ENCODE data around the gene TTLL13. TPM values are rescaled to one million over a fixed set of nuclear protein-coding genes. Genes with fewer than 3 reads are reported as not detected.
A peak's percentile ranks its signal among the peaks of the same experiment; 100 is the strongest.
"Not testable (repeated sequence)": the region's sequence is repeated elsewhere in the genome, so short reads cannot be mapped to it uniquely, and the experiment has no call there.

Gene TTLL13
- total RNA-seq, 1 donor from 2014 or later, result under 0.01 TPM

DNA sequence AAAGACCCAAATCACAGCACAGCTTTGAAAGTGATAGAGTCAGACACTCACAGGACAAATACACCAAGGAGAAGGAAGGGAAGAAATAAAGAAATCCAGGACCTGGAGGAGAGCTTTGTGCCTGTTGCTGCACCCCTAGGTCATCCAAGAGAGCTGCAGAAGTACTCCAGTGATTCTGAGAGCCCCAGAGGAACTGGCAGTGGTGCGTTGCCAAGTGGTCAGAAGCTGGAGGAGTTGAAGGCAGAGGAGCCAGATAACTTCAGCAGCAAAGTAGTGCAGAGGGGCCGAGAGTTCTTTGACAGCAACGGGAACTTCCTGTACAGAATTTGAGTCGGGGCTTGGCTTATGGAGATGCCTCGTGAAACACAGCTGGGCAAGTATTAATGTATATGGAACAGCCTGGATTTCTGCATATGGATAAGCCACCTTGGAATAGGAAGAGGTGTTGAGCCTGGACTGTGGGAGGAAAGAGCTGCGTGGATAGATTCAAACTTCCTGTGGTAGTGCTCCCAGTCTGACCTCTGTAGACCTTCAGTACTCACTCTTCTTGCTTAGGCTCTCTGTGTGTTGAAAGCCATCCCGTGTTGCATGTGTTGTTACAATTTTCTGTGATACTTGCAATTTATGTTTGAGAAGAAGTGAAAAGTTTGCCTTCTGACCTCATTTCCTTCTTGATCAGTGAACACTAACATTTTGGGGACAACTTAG lies 22.3 kb downstream of the TTLL13 start:
- DNase-seq (ENCODE audit: low spot score in 2 of 2) (no peak), FAIRE-seq (no peak)

DNA sequence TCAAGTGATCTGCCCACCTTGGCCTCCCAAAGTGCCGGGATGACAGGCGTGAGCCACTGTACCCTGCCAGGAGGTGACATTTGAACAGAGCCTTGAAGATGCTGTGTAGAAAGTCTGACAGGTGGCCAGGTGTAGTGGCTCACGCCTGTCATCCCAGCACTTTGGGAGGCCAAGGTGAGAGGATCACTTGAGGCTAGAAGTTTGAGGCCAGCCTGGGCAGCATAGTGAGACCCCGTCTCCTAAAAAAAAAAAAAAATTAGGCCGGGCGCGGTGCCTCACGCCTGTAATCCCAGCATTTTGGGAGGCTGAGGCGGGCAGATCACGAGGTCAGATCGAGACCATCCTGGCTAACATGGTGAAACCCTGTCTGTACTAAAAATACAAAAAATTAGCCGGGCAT lies 29.1 kb downstream of the TTLL13 start:
- not testable (repeated sequence) for FAIRE-seq; DNase-seq (ENCODE audit: low spot score in 2 of 2)

- FAIRE-seq; DNase-seq (ENCODE audit: low spot score in 2 of 2): not testable (repeated sequence)
These were observed 31.4 kb downstream of the TTLL13 start for GRCh38 chr15:90280743-90281142.

- FAIRE-seq; DNase-seq (ENCODE audit: low spot score in 2 of 2): not testable (repeated sequence)
These were observed 32.3 kb downstream of the TTLL13 start for GRCh38 chr15:90281637-90282036.

GRCh38 chr15:90286678-90287077 lies 37.3 kb downstream of the TTLL13 start:
- FAIRE-seq, result no peak
- no peak for DNase-seq (ENCODE audit: low spot score in 2 of 2)

DNA sequence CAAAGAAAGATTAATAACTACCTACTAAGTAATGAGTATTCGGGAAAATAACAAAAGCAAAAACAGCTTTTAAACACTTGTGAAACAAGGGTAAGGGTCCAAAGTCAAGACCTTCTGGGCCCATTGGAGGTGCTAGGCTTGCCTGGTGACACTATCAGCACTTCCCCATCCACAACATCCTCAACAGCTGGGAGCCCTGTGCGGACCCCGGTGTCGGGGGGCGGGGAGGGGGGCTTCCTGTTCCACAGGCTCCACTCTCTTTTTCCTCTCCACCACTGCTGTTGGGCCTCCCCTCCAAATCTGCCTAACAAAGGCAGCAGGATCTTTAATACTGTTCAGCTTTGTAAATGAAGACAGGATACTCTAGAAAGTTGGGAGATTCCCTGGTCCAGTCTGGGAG lies 37.7 kb downstream of the TTLL13 start:
- no peak for FAIRE-seq
- no peak for DNase-seq (ENCODE audit: low spot score in 2 of 2)

DNA sequence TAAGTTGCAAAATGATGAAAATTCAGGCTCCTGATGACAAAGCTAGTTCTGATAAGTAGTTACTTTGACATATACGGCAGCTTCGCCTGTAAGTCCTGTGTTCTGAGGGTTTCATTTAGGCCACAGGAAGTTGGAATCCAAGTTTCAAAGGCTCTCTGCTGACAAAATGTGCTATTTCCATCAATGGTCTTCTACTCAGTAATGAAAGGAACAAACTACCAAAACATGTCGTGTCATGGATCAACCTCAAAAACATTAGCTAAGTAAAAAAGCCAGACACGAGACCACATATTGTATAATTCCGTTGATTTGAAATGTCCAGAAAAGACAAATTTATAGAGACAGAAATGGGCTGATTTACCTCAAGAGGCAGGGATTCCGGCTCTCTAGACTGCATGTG lies 38.6 kb downstream of the TTLL13 start:
- DNase-seq (ENCODE audit: low spot score in 2 of 2) (no peak), FAIRE-seq (no peak)

GRCh38 chr15:90291679-90292356 lies 42.5 kb downstream of the TTLL13 start:
- DNase-seq (ENCODE audit: low spot score in 2 of 2) (no peak), FAIRE-seq (no peak)

GRCh38 chr15:90293040-90293810 lies 43.9 kb downstream of the TTLL13 start:
- not testable (repeated sequence) for FAIRE-seq; DNase-seq (ENCODE audit: low spot score in 2 of 2)

- DNase-seq (ENCODE audit: low spot score in 2 of 2), result no peak
- FAIRE-seq, result no peak
These were observed 44.8 kb downstream of the TTLL13 start for GRCh38 chr15:90294159-90294558.

DNA sequence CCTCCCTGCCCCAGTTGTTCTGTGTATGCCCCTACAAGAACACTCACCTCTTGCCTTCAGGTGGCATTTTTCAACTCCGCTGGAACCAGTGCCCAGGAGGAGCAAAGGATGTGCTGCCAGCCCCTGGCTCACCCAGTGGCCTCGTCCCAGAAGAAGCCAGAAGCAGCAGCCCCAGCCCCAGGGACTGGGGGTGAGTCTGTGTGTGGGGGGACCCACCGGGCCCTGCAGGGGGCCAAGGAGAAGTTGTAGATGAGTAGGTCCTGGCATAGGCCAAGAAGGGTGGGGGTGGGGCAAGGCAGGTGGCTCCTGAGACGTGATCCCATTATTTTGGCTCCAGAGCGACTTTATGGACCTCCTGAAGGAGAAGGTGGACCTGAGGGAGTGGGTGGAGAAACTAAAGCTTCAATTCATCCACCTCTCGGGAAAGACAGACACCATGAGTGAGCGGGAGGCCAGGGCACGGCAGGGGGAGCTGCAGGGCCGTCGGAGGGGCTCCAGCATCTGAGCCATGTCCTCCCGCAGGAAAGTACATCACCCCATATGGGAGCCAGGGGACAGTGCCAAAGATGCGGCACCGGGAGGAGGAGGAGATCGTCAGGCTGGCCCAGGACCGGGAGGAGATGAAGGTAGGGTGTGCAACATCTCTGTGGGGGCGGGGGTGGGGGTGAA lies 45.4 kb downstream of the TTLL13 start:
- FAIRE-seq, result no peak
- DNase-seq (ENCODE audit: low spot score in 2 of 2), result no peak

GRCh38 chr15:90295270-90295648 lies 45.9 kb downstream of the TTLL13 start:
- DNase-seq (ENCODE audit: low spot score in 2 of 2), result no peak
- no peak for FAIRE-seq

- DNase-seq (ENCODE audit: low spot score in 2 of 2), result not testable (repeated sequence)
These were observed 47.0 kb downstream of the TTLL13 start for GRCh38 chr15:90296316-90296884.

DNA sequence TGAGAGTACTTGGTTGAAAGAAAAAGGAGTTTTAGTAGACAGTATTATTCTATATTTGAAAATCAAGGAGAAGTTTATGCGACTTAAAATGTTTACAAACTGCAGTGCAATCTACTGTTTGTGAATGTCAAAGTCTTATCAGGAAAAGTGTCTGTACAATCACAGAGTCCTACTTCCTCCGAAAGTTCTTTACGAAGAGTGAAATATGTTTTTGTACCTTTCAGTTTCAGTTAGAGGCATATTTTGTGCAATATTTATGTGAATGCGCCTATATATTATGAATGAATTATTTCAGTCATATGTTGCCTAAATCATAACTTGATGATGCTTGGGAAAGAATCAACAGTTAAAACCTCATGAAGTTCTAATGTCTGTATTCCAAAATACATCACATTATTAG lies 47.7 kb downstream of the TTLL13 start:
- FAIRE-seq (no peak), DNase-seq (ENCODE audit: low spot score in 2 of 2) (no peak)

More at GRCh38 chr15:90296316-90296884, 47.0 kb downstream of the TTLL13 start:
- not testable (repeated sequence) for FAIRE-seq

DNA sequence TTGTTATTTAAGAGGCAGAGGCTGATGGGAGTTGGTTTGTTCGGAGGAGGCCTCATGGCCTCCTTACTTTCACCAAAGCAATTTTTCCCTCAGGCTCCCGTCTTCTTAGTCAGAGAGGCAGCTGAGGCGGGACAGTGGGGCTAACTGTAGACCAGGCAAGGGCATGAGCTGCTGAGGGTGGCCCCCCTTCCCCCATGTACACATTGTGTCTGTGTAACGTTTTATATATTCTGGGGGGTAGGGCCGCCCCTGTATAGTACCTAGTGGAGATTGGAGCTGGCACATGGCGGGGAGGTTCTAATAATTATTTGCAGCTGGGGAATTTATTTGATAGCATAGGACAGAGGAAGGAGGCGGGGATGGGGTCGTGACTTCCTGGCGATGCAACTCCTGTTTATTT lies 51.2 kb downstream of the TTLL13 start:
- DNase-seq (ENCODE audit: low spot score in 2 of 2) (no peak), FAIRE-seq (no peak)

DNA sequence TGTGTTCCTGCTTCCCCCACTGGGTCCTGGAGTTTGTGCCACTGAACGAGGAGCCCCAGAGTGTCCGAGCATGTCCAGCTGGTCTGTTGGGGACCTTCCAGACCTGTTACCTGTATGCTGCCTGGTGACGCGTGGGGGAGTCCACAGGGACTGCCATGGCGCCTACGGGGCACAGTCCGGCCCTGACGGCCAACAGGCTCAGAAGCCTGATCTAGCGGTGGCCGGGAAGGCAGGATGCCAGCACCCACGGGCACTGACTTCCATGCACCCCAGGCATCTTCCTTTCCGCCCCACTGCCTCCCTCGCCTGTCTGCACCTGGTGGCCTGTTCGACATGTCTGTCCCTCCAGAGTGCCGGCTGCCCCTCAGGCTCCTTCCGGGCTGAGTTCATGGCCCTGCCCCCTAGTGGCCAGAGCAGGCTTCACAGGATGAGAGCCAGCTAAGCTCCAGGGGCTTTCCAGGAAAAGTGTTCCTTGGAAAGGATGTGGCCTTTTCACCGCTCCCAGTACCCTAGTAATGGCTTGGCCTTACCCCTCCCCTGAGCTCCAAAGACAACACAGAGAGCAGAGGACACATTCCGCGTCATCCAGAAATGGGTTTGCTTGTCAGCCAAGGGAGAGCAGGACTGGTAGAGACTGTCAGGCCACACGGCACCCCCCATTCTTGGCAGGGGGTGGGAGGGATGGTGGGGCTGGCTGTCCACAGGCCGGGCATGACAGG lies 51.8 kb downstream of the TTLL13 start:
- FAIRE-seq (no peak), DNase-seq (ENCODE audit: low spot score in 2 of 2) (peak in 1 of 2 donors; percentile 33)

GRCh38 chr15:90301707-90302300 lies 52.4 kb downstream of the TTLL13 start:
- no peak for FAIRE-seq
- DNase-seq (ENCODE audit: low spot score in 2 of 2), result no peak

- not testable (repeated sequence) for FAIRE-seq; DNase-seq (ENCODE audit: low spot score in 2 of 2)
These were observed 56.0 kb downstream of the TTLL13 start for GRCh38 chr15:90305355-90305754.

GRCh38 chr15:90305932-90306331 lies 56.6 kb downstream of the TTLL13 start:
- DNase-seq (ENCODE audit: low spot score in 2 of 2) (no peak), FAIRE-seq (no peak)

Measured in frontal cortex (tissue), 4 donors.